Esophagus muscularis mucosa (tissue), 4 donors: Measurements from ENCODE around the gene SSBP4.

ENCODE experiments used
- EP300 ChIP-seq: sonication (generic); formaldehyde crosslinking; IDR thresholded peaks from one replicate; pipeline ENCODE4 v1.6.1; 2017; ENCODE audit warnings: antibody characterized with exemption
- POLR2A ChIP-seq: fragments of 450-650 bp; IDR thresholded peaks from one replicate; pipeline ENCODE4 v1.6.1; 2017; ENCODE audit warnings: antibody characterized with exemption, moderate library complexity, mild to moderate bottlenecking, low read depth
- POLR2AphosphoS5 ChIP-seq, 2 donors: sonication (generic); formaldehyde crosslinking; IDR thresholded peaks; one replicate each; pipeline ENCODE4 v1.6.1; 2017; ENCODE audit warnings: antibody characterized with exemption in 2 of 2
- TF ChIP-seq, protein P1 (sequence below), 3 experiments: fragments of 200-600 bp in 2 of 3; fragments of 450-650 bp in 1 of 3; sonication (generic) in 2 of 3; IDR thresholded peaks; one replicate each; pipeline ENCODE4 v1.5.1; 2017 to 2019; ENCODE audit warnings: antibody characterized with exemption in 3 of 3, mild to moderate bottlenecking in 2 of 3, moderate library complexity in 1 of 3

DNA sequence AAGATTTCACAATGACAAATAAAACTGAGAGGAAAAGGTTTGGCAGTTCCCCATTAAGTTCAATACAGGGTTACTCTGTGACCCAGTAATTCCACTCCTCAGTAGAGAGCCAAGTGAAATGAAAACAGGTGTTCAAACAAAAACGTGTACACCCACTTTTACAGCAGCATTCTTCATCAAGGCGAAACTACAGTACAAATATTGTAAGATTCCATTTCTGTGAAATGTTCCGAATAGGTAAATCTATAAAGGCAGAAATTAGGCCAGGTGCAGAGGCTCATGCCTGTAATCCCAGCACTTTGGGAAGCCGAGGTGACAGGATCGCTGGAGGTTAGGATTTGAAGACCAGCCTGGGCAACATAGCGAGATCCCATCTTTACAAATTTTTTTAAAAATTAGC lies 42.2 kb upstream of the SSBP4 start:
- TF ChIP-seq, protein P1, sequence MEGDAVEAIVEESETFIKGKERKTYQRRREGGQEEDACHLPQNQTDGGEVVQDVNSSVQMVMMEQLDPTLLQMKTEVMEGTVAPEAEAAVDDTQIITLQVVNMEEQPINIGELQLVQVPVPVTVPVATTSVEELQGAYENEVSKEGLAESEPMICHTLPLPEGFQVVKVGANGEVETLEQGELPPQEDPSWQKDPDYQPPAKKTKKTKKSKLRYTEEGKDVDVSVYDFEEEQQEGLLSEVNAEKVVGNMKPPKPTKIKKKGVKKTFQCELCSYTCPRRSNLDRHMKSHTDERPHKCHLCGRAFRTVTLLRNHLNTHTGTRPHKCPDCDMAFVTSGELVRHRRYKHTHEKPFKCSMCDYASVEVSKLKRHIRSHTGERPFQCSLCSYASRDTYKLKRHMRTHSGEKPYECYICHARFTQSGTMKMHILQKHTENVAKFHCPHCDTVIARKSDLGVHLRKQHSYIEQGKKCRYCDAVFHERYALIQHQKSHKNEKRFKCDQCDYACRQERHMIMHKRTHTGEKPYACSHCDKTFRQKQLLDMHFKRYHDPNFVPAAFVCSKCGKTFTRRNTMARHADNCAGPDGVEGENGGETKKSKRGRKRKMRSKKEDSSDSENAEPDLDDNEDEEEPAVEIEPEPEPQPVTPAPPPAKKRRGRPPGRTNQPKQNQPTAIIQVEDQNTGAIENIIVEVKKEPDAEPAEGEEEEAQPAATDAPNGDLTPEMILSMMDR (IDR thresholded peaks at IDR 0.05), result no peak
- TF ChIP-seq POLR2AphosphoS5 (IDR thresholded peaks at IDR 0.05) (no peak), EP300 (no peak), POLR2A (no peak)
